HG02970 (cell line): ENCODE data around the gene NARF.

ENCODE experiments used
- ATAC-seq: cut with Tn5 transposase; IDR thresholded peaks from one replicate; pipeline ENCODE4 v1.9.1; 2021; ENCODE audit warnings: mild to moderate bottlenecking, moderate library complexity, moderate number of reproducible peaks; ENCODE audit not compliant: unreplicated experiment, low FRiP score

Gene NARF

DNA sequence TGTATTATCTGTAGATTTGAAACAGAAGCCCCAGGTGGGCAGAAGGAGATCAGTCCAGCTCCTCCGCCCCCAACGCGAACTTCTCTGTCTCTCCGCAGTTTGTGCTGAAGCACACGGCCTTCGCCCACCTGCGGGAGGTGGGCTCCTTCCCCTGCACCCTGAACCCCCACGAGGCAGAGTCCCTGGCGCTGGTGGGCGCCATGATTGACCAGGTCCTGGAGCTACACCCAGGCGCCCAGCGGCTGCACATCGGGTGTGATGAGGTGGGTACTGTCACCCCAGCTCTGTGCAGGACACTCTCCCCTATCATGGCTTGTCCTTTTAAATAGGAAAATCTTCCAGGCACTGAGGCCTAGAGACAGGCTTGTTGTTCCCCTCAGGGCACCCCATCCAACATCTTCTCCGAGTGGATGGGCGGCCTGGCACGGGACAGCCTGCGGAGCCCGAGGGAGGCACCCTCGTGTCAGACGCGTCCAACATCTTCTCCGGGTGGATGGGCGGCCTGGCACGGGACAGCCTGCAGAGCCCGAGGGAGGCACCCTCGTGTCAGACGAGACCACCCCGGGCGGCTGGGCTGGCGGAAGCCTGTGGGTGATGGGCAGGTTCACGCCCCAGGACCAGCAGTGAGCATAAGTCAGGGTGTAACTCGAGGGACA lies 24.9 kb upstream of the NARF start:
- no peak for ATAC-seq

GRCh38 chr17:82434216-82434565 lies 24.4 kb upstream of the NARF start:
- no peak for ATAC-seq

DNA sequence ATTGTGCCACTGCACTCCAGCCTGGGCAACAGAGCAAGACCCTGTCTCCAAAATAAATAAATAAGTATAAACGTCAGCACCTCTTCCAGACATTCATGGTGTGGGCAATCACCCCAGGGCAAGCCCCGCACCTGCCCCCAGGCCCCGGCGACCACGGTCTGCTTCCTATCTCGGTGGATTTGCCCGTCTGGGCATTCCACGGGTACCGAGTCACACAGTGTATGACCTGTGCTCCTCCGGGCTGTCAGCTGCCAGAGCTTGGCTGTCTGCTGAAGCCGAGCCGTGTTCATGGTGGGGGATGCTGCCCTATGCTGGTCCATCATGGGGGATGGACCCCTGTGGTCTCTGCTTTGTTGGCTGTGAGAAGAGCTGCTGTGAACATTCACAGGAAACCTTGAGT lies 23.4 kb upstream of the NARF start:
- no peak for ATAC-seq

DNA sequence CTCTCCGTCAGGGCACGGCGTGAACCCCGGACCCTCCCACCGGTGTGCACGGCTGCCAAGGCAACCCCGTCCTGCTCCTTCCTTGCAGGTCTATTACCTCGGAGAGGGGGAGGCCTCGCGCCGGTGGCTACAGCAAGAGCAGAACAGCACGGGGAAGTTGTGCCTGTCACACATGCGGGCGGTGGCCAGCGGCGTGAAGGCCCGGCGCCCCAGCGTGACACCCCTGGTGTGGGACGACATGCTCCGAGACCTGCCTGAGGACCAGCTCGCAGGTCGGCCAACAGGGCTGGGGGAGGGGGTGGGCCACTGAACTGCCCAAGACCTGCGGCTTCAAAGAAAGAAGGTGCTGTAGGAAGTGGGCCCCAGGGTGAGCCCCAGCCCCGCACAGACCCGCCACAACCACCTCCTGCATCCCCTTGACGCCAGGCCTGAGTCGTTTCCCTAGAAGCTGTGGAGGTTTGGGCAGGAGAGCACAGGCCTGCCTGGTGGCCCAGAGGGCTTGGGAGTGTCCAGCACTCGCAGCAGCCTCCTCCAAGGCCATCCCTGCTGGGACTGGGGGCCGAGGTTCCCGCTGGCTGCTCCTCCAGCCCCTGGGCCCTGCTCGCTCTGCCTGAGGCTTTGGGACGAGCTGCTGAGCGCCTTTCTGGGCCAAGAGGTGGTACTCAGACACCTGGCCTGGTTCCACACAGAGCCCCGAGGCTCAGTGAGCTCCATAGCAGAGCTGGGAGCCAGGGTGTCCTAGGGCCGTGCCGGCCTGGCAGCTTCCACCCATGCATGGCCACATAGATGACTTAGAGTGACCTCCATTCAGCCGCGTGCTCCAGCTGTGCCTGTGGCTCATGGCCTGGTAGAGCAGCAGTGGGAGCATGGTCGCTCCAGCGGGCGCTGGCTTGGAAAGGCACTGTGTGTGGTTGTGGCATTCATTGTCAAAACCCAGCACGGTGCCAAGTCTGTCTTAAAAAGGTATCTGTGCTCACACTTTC lies 22.6 kb upstream of the NARF start:
- ATAC-seq, result no peak

GRCh38 chr17:82436601-82437324 lies 21.8 kb upstream of the NARF start:
- no peak for ATAC-seq

DNA sequence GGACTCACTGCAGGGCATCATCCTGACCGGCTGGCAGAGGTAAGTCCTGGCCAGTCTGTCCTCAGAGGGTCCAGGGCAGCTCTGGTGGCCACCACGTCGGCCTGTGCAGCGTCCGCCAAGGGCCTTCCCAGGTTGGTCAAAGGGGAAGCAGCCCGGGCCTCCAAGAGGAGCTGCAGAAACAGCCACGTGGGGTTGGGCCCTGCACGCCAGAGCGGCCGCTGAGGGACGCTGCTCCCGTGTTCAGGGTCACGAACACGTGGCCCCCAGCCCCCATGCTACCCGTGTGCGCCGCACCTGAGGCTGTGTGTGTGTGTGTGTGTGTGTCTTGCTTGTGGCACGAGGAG lies 21.2 kb upstream of the NARF start:
- no peak for ATAC-seq

DNA sequence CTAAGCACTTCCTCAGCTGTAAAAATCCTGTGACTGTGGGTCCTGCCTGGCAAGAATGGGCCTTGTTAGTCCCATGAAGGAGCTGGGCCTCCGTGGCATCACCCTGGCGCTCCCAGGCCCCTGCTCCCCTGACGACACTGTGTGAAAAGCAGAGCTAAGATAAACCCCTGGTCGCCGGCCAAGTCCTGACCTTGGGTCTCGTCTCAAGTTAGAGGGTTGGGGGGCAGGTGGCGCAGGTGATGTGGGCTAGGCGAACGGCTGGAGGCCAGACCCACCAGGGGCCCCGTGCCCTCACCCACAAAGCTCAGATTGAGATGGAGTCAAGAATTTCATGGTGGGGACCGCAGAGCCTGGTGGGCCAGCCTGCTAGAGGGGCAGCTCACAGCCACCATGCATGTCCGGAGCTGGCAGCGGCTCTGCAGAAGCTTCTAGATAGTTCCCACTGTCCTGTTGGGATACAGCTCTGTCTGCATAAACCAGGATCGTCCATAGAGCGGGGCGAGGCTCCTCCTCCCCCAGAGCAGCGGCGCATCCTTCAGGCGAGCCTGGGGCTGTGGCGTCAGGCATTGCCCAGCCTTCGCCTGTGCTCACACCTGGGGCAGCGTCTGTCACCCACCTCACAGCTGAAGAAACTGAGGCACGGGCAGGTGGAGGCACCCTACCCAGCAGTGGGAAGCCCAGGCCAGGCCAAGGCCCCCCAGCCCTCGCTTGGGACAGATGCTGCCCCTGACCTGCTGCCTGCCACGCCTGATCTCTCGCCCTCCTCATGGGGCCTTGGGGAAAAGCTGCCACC lies 19.9 kb upstream of the NARF start:
- no peak for ATAC-seq

GRCh38 chr17:82439194-82439828 lies 19.2 kb upstream of the NARF start:
- no peak for ATAC-seq

- no peak for ATAC-seq
Measured at GRCh38 chr17:82439829-82440365, 18.6 kb upstream of the NARF start.

DNA sequence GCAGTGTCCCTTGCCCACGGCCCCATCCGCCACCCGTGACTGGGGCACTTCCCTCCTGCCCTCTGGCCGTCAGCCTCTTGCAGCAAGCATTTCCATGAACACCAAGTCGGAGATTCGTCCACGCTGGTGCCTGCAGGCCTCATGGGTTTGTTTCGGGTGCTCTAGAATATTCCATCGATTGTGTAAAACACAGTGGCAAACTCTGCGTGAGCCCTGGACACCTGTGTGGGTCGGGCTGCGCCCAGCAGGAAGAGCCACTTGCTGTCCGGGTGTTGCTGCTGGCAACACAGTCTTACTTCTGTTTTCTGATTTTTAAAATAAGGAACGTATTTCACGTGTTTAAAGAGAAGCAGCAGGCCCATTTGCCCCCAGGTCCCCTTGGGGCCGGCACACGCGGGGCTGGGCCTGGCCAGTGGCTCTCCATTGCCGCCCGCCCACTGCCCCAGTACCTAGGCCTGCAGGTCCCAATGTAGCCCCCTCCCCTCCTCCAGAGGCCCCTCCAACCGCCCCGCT lies 18.0 kb upstream of the NARF start:
- ATAC-seq, result no peak

- ATAC-seq, result no peak
Measured at GRCh38 chr17:82440991-82441627, 17.4 kb upstream of the NARF start.

- no peak for ATAC-seq
Measured at GRCh38 chr17:82441691-82442487, 16.7 kb upstream of the NARF start.

DNA sequence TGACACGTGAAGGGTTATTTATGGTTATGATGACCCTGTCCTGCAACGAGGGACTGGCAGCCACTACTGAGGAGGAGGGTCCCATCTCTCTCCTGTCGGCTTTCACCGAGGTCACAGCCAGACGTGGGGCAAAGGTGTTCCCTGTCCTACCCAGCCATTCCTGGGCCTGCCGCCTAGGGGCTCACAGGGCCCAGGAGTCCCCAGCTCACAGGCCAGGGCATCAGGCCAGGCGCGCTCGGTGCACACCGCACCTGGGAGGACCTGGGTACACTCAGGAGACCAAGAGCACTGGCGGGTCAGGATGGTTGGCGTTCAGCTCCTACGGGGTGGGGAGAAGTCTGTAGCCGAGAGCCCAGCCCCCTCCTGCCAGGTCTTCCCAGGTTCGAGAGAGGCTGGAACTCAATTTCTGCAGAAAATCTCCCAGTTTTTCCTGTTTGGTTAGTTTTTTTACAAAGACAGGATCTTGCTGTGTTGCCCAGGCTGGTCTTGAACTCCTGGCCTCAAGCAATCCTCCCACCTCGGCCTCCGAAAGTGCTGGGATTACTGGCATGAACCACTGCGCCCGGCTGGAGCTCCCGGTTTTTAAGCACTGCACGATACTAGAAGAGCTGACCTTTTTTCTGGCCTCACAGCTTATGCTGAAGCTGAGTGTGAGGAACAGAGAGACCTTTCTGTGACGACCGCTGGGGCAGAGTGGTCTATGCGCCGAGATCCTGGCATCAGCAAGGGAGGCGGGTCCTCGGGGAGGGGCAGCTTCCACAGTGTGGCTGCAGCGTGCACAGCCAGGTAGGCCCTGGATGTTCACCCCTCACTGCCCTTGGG lies 15.7 kb upstream of the NARF start:
- no peak for ATAC-seq

- no peak for ATAC-seq
Measured at GRCh38 chr17:82443465-82444283, 14.9 kb upstream of the NARF start.

DNA sequence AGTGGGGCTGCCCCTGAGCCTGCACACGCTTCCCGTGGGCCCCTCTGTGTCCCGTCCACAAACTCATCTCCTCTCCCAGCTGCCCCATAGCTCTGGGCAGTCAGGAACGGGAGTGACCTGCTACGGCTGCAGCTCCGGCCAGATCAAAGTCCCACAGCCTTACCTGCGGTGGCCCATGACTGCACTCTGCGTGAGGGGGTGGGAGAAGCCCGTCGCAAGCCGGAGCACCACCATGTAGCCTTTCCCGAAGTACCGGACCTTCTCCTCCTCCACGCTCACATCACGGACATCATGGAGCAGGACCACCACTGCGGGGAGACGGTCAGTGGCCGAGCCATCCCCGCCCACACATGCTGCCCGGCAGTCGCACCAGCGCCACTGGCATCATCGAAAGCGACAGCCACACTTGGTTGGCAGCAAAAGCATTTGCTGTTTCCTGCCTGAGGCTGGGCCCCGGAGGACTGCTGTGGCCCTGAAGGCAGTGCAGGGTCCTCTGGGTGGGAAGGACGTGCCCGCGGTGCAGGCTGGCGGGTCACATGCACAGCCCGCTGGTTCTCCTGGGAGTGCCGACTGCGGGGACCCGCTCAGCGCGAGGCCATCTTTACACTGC lies 14.2 kb upstream of the NARF start:
- ATAC-seq, result no peak

- no peak for ATAC-seq
Measured at GRCh38 chr17:82444941-82445521, 13.5 kb upstream of the NARF start.
